A673 (cell line): Measurements from ENCODE around the gene C6orf62. TPM values are rescaled to one million over a fixed set of nuclear protein-coding genes. Genes with fewer than 3 reads are reported as not detected.

Source experiments
- BruUV-seq: library from RNA; stranded (reverse); fragments of 400-500 nt; replicated peaks from 2 replicates; lab custom pipeline; 2021; lab: Mats Ljungman, UMichigan
- CTCF ChIA-PET: fragments of 300-600 bp; sonication (Branson Sonifier 250); formaldehyde crosslinking; loops from one replicate; lab custom pipeline; 2022; ENCODE audit warnings: antibody characterized with exemption; lab: Charles Lee
- POLR2A ChIA-PET: fragments of 300-600 bp; sonication (Branson Sonifier 250); formaldehyde crosslinking; loops from one replicate; lab custom pipeline; 2022; ENCODE audit warnings: antibody characterized with exemption; ENCODE audit not compliant: low non-redundant PET; lab: Charles Lee
- DNase-seq: peaks from one replicate; pipeline ENCODE4 v3.0.0-alpha.2; 2015; ENCODE audit warnings: low spot score
- H3K27ac ChIP-seq: fragments of 200-600 bp; sonication (generic); 2 replicates; pipeline ENCODE4 v1.5.1; 2016; ENCODE audit warnings: mixed run types, low read depth, mild to moderate bottlenecking, mixed read lengths, antibody characterized with exemption, low read length; ENCODE audit not compliant: poor library complexity, severe bottlenecking
- H3K27me3 ChIP-seq: fragments of 200-600 bp; sonication (generic); replicated peaks from 2 replicates; pipeline ENCODE4 v1.6.1; 2017; ENCODE audit warnings: mixed run types, low read depth, mild to moderate bottlenecking, mixed read lengths, antibody characterized with exemption, low read length; ENCODE audit not compliant: insufficient read depth, poor library complexity
- H3K36me3 ChIP-seq: fragments of 200-600 bp; sonication (generic); 2 replicates; pipeline ENCODE4 v1.6.1; 2016; ENCODE audit warnings: mixed run types, mild to moderate bottlenecking, mixed read lengths, antibody characterized with exemption, low read length; ENCODE audit not compliant: insufficient read depth, poor library complexity, severe bottlenecking
- H3K4me1 ChIP-seq: fragments of 200-600 bp; sonication (generic); 2 replicates; pipeline ENCODE4 v1.6.1; 2017; ENCODE audit warnings: mixed run types, mild to moderate bottlenecking, mixed read lengths, antibody characterized with exemption, low read length; ENCODE audit not compliant: insufficient read depth, poor library complexity, severe bottlenecking
- H3K4me3 ChIP-seq: fragments of 200-600 bp; sonication (generic); 2 replicates; pipeline ENCODE4 v1.5.1; 2016; ENCODE audit warnings: low read depth, mixed run types, mild to moderate bottlenecking, mixed read lengths, low read length; ENCODE audit not compliant: poor library complexity, severe bottlenecking
- H3K9me3 ChIP-seq: fragments of 200-600 bp; sonication (generic); 2 replicates; pipeline ENCODE4 v1.6.1; 2016; ENCODE audit warnings: mixed run types, low read depth, mild to moderate bottlenecking, mixed read lengths, antibody characterized with exemption, low read length; ENCODE audit not compliant: poor library complexity, severe bottlenecking
- CTCF ChIP-seq: fragments of 300-800, 200-600 bp; sonication (generic); conservative IDR thresholded peaks from 2 replicates; pipeline ENCODE4 v1.5.1; 2017; ENCODE audit warnings: low read depth, mild to moderate bottlenecking, antibody characterized with exemption, low read length, moderate library complexity, mixed read lengths
- EZH2 ChIP-seq: fragments of 200-600 bp; sonication (generic); IDR thresholded peaks from 2 replicates; pipeline ENCODE4 v1.6.1; 2017; ENCODE audit warnings: borderline replicate concordance, low read depth, mild to moderate bottlenecking, mixed read lengths, antibody characterized with exemption, low read length; ENCODE audit not compliant: poor library complexity, severe bottlenecking
- intact Hi-C: fragments of 100-400 bp; cut with micrococcal nuclease; formaldehyde crosslinking; loops from one replicate; pipeline ENCODE4 v1.10.0; 2022; ENCODE audit not compliant: unreplicated experiment
- total RNA-seq: library from RNA; stranded (reverse); gene quantifications from 2 replicates; pipeline ENCODE4 v1.2.3, GENCODE V29; 2021

Gene C6orf62
- total RNA-seq, 1 experiment from 2014 or later = 107 TPM

- Histone ChIP-seq H3K4me1 (no peaks in the 10 kb centered on the region), H3K27ac (no peak overlapping the region), H3K4me3 (no peak overlapping the region), H3K9me3 (no peaks in the 10 kb centered on the region), H3K27me3 (no peaks in the 10 kb centered on the region), H3K36me3 (peaks cover 54% of the 10 kb centered on the region)
- no peak for TF ChIP-seq EZH2
- no peak for TF ChIP-seq CTCF
- POLR2A ChIA-PET = no interaction called here
- CTCF ChIA-PET = no interaction called here
- no peak for DNase-seq
- intact Hi-C loops = no loop called here
- BruUV-seq = no TSS peak
Measured at GRCh38 chr6:24702720-24703282, 16.2 kb downstream of the C6orf62 start.

GRCh38 chr6:24699521-24700359 lies 19.2 kb downstream of the C6orf62 start:
- POLR2A ChIA-PET = no interaction called here
- BruUV-seq = no TSS peak
- Histone ChIP-seq H3K9me3 (no peaks in the 10 kb centered on the region), H3K4me3 (no peak overlapping the region), H3K27ac (no peak overlapping the region), H3K36me3 (peaks cover 23% of the 10 kb centered on the region), H3K4me1 (no peaks in the 10 kb centered on the region), H3K27me3 (no peaks in the 10 kb centered on the region)
- no peak for DNase-seq
- TF ChIP-seq EZH2 (no peak), CTCF (no peak)
- CTCF ChIA-PET = no interaction called here
- intact Hi-C loops = loop anchor here (5.0 to 10.0 kb wide), 2 partner anchors 267 to 635 kb away; no protein-coding TSS in a partner anchor

- POLR2A ChIA-PET = no interaction called here
- BruUV-seq = no TSS peak
Measured at GRCh38 chr6:24696097-24696496, 22.9 kb downstream of the C6orf62 start.

More at GRCh38 chr6:24696097-24696496, 22.9 kb downstream of the C6orf62 start:
- Histone ChIP-seq H3K36me3 (no peaks in the 10 kb centered on the region), H3K4me1 (no peaks in the 10 kb centered on the region), H3K4me3 (no peak overlapping the region), H3K27ac (no peak overlapping the region), H3K27me3 (no peaks in the 10 kb centered on the region), H3K9me3 (no peaks in the 10 kb centered on the region)
- no peak for DNase-seq
- intact Hi-C loops = loop anchor here (5.0 to 10.0 kb wide), 2 partner anchors 264 to 631 kb away; no protein-coding TSS in a partner anchor
- TF ChIP-seq EZH2 (no peak), CTCF (no peak)
- CTCF ChIA-PET = no interaction called here
